Measurements from ENCODE around the gene GPC5. TPM values are rescaled to one million over a fixed set of nuclear protein-coding genes. Genes with fewer than 3 reads are reported as not detected.

GPC5 gene
- total and polyA plus RNA-seq, 2 of the 13 experiments (the other 11 are each of a cell fraction or from before 2014, with no cell fraction given) = 0.02 to 0.07 TPM

- Histone ChIP-seq H3K27ac (ENCODE audit: extremely low read length, insufficient read depth, low read length) (no peak overlapping the region), H3K4me1 (ENCODE audit: insufficient read depth, low read length) (no peaks in the 10 kb centered on the region), H3K79me2 (ENCODE audit: insufficient read depth, low read length) (no peaks in the 10 kb centered on the region), H3K9me3 (ENCODE audit: low read length) (no peaks in the 10 kb centered on the region), H3K4me3 (replicated peaks in 1 of 3; ENCODE audit: insufficient read depth in 1 of 3, low read depth in 2 of 3, low read length in 3 of 3) (no peak overlapping the region), H2AFZ (ENCODE audit: low read length) (no peak overlapping the region), H3K27me3 (ENCODE audit: control insufficient read depth in 1 of 2, insufficient read depth in 2 of 2, low read length in 2 of 2) (no peaks in the 10 kb centered on the region), H4K20me1 (ENCODE audit: insufficient read depth, low read length) (no peaks in the 10 kb centered on the region), H3K4me2 (ENCODE audit: low read depth, low read length) (no peak overlapping the region), H3K9ac (ENCODE audit: insufficient read depth, low read depth, low read length) (no peak overlapping the region), H3K36me3 (replicated peaks in 1 of 2; ENCODE audit: control insufficient read depth in 1 of 2, insufficient read depth in 2 of 2, low read length in 2 of 2) (no peaks in the 10 kb centered on the region)
- in situ Hi-C loops (cut with HindIII; ENCODE audit: extremely low pct_ligation_motif_present, low pct_unique_long_range_greater_than_20kb) = no loop called here
- BruUV-seq (replicated peaks) = no TSS peak
- ATAC-seq (no peak), DNase-seq (ENCODE audit: low spot score) (no peak), FAIRE-seq (no peak)
- ChIA-PET POLR2A (no interaction called here), CTCF (ENCODE audit: low intra/inter-chr PET ratio, low total read pairs) (no interaction called here)
- intact Hi-C loops (cut with micrococcal nuclease; ENCODE audit: unreplicated experiment) = no loop called here
- TF ChIP-seq CBX2 (IDR thresholded peaks at IDR 0.05; ENCODE audit: low read depth, low read length) (no peak), CBX2 (CRISPR knock-in tag; IDR thresholded peaks at IDR 0.05; ENCODE audit: low read depth) (no peak), SP140L (CRISPR knock-in tag; IDR thresholded peaks at IDR 0.05; ENCODE audit: borderline replicate concordance) (no peak), GZF1 (CRISPR knock-in tag; IDR thresholded peaks at IDR 0.05) (no peak), ZSCAN9 (CRISPR knock-in tag; IDR thresholded peaks at IDR 0.05; ENCODE audit: borderline replicate concordance) (no peak), ZNF768 (CRISPR knock-in tag; IDR thresholded peaks at IDR 0.05) (no peak), NR2C2 (CRISPR knock-in tag; IDR thresholded peaks at IDR 0.05; ENCODE audit: borderline replicate concordance) (no peak), KDM5B (CRISPR knock-in tag; IDR thresholded peaks at IDR 0.05; ENCODE audit: borderline replicate concordance) (no peak), ZNF383 (CRISPR knock-in tag; IDR thresholded peaks at IDR 0.05; ENCODE audit: borderline replicate concordance) (no peak), MIER3 (CRISPR knock-in tag; IDR thresholded peaks at IDR 0.05; ENCODE audit: borderline replicate concordance) (no peak)
Measured at GRCh38 chr13:91962946-91963345, 564.5 kb downstream of the GPC5 start.

- H3K27me3 ChIP-seq (ENCODE audit: control insufficient read depth in 1 of 2, insufficient read depth in 2 of 2, low read length in 2 of 2) = no peaks in the 10 kb centered on the region
- H3K36me3 ChIP-seq (replicated peaks in 1 of 2; ENCODE audit: control insufficient read depth in 1 of 2, insufficient read depth in 2 of 2, low read length in 2 of 2) = no peaks in the 10 kb centered on the region
- no peak overlapping the region for H2AFZ ChIP-seq (ENCODE audit: low read length)
- no peak for DNase-seq (ENCODE audit: low spot score)
- no peak overlapping the region for H3K4me3 ChIP-seq (replicated peaks in 1 of 3; ENCODE audit: insufficient read depth in 1 of 3, low read depth in 2 of 3, low read length in 3 of 3)
- no peak overlapping the region for H3K27ac ChIP-seq (ENCODE audit: extremely low read length, insufficient read depth, low read length)
- ChIA-PET CTCF (ENCODE audit: low intra/inter-chr PET ratio, low total read pairs) (no interaction called here), POLR2A (no interaction called here)
- H3K4me2 ChIP-seq (ENCODE audit: low read depth, low read length) = no peak overlapping the region
- WGBS (ENCODE audit: low lambda C conversion rate) = 7% methylated on average over 2 of the region's 2 CpGs
- no peaks in the 10 kb centered on the region for H4K20me1 ChIP-seq (ENCODE audit: insufficient read depth, low read length)
- FAIRE-seq = no peak
- ATAC-seq = no peak
- no TSS peak for BruUV-seq (replicated peaks)
- in situ Hi-C loops (cut with HindIII; ENCODE audit: extremely low pct_ligation_motif_present, low pct_unique_long_range_greater_than_20kb) = no loop called here
- H3K79me2 ChIP-seq (ENCODE audit: insufficient read depth, low read length) = no peaks in the 10 kb centered on the region
- H3K4me1 ChIP-seq (ENCODE audit: insufficient read depth, low read length) = no peaks in the 10 kb centered on the region
- no peaks in the 10 kb centered on the region for H3K9me3 ChIP-seq (ENCODE audit: low read length)
- intact Hi-C loops (cut with micrococcal nuclease; ENCODE audit: unreplicated experiment) = no loop called here
- H3K9ac ChIP-seq (ENCODE audit: insufficient read depth, low read depth, low read length) = no peak overlapping the region
- no peak for TF ChIP-seq MYPOP (CRISPR knock-in tag; IDR thresholded peaks at IDR 0.05)
- no peak for TF ChIP-seq PREB (CRISPR knock-in tag; IDR thresholded peaks at IDR 0.05)
- no peak for TF ChIP-seq RFX5 (IDR thresholded peaks at IDR 0.05; ENCODE audit: low read depth, low read length)
- TF ChIP-seq GLMP (CRISPR knock-in tag; IDR thresholded peaks at IDR 0.05; ENCODE audit: borderline replicate concordance) = no peak
- no peak for TF ChIP-seq NFKB2 (CRISPR knock-in tag; IDR thresholded peaks at IDR 0.05; ENCODE audit: borderline replicate concordance)
- TF ChIP-seq ZNF773 (CRISPR knock-in tag; IDR thresholded peaks at IDR 0.05; ENCODE audit: borderline replicate concordance) = no peak
- no peak for TF ChIP-seq BRCA1 (CRISPR knock-in tag; IDR thresholded peaks at IDR 0.05)
Measured at GRCh38 chr13:91965511-91965910, 567.1 kb downstream of the GPC5 start.

Measured in HepG2 (cell line).